Mucosa of gallbladder (tissue), 1 donor: ENCODE measurements around the gene RPLP2. TPM values are rescaled to one million over a fixed set of nuclear protein-coding genes. Genes with fewer than 3 reads are reported as not detected.
A peak's percentile ranks its signal among the peaks of the same experiment; 100 is the strongest.

Experiments used
- DNase-seq: peaks from one replicate; pipeline ENCODE4 v3.0.0-alpha.2; 2020; ENCODE audit warnings: low spot score
- total RNA-seq: library from RNA; stranded (reverse); gene quantifications from one replicate; pipeline ENCODE4 v1.2.1, GENCODE V29; 2021
- donor health status: DM: no; HTN: no; CAD: no.

The RPLP2 gene
- total RNA-seq, 1 donor from 2014 or later: 1,317 TPM

DNA sequence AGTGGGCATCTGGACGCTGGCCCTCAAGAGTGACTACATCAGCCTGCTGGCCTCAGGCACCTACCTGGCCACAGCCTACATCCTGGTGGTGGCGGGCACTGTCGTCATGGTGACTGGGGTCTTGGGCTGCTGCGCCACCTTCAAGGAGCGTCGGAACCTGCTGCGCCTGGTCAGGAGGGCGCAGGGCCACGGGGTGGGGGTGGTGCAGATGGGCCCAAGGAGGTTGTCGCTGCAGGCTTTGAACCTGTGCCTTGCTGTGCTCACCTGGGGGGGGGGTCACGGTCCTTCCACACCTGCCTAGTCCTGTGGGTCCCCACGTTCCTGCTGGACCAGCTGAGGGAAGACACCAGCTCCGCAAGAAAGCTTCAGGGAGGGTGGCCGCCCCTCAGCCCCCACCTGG, 26.5 kb downstream of the RPLP2 start:
- DNase-seq: no peak

DNA sequence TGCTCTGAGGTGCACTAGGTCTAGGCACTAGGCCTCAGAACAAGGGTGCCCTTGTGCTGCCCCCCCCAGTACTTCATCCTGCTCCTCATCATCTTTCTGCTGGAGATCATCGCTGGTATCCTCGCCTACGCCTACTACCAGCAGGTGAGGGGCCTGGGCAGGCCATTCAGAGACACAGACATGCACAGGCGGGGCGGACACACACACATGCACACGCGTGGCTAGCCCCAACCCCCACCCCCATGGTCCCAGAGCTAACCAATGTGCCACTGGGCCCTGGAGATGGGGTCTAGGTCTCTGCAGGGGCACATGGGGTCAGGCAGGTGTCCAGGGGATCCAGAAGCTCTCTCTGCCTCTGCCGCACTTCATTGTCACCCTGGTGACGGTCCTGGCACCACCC, 26.9 kb downstream of the RPLP2 start:
- DNase-seq: no peak

DNA sequence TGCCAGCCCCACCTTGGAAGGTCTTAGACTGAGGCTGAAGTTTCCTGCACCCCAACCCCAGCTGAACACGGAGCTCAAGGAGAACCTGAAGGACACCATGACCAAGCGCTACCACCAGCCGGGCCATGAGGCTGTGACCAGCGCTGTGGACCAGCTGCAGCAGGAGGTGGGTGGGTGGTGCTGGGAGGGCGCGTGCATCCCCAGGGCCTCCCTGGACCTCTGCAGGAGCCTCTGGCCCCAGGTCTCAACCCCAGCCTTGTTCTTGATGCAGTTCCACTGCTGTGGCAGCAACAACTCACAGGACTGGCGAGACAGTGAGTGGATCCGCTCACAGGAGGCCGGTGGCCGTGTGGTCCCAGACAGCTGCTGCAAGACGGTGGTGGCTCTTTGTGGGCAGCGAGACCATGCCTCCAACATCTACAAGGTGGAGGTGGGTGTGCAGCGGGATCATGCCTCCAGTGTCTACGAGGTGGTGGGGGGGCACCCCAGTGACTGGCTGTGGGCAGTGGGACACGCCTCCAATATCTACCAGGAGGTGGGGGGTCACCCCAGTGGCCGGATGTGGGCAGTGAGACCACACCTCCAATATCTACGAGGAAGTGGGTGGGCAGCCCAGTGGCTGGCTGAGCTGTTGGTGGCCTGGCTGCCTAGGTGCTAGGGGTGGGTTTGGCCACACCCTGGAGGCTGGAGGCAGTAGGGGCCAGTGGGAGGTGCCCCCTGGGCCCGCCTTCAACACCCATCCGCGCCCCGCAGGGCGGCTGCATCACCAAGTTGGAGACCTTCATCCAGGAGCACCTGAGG, 27.6 kb downstream of the RPLP2 start:
- no peak for DNase-seq

GRCh38 chr11:837990-838307, 28.2 kb downstream of the RPLP2 start:
- DNase-seq: no peak

GRCh38 chr11:838441-839279, 28.9 kb downstream of the RPLP2 start:
- DNase-seq: no peak

DNA sequence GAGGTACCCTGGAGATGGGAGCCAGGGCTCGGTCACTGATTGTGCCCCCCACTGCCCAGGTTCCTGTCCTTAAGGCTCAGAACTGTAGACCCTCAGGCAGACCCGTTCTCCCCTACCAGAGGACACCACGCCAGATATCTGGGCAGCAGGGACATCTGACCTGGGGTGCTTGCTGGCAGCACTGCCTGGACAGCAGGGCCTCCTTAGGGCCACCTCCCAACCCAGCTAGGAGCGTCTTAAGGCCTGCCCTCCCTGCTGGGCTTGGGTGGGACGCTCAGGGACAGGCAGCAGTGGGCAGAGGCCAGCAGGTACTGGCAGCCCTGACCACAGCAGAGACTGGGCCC, 29.5 kb downstream of the RPLP2 start:
- DNase-seq: no peak

DNA sequence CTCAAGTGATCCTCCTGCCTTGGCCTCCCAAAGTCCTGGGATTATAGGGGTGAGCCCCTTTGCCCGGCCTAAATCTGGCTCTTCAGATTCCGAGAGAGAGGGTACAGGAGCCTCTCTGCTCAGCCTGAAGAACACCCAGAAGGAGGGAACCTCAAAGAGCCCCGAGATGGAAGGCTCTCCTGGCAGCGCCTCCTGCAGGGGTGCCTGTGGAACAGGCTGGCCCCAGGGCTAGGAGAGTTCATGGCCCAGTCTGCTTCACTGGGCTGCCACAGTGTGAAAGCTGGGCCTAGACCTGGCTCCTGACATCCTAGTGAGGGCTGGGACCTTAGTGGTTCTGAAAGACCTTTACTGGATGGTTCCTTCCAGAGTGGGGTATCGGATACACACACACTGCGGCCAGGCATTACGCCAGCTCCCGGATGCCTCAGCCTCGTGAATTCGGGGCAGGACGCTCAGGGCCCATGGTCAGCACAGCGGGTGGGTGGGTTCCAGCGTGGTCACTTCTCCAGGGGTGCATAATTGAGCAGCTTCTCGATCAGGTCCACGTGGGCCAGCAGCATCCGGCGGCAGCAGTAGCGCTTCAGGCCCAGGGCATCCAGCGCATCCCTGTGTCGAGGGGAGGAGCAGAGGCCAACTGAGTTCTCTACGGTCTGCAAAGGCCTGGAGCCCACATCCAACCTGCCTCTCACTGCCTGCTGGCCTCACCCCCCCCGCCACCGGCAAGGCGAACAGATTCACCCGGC, 30.3 kb downstream of the RPLP2 start:
- no peak for DNase-seq

- DNase-seq: no peak
Observed at GRCh38 chr11:841981-842369, 32.2 kb downstream of the RPLP2 start.

- peak; percentile 87 for DNase-seq
Observed at GRCh38 chr11:842370-843002, 32.7 kb downstream of the RPLP2 start, which contains the start of the genes POLR2L and TSPAN4. Gene POLR2L (minus strand): TSS chr11:842529. CDS start chr11:842508, 21 bp downstream. Gene TSPAN4 (plus strand): TSS chr11:842852. CDS start chr11:850305, 7,453 bp downstream.

- DNase-seq: no peak
Observed at GRCh38 chr11:843086-843734, 33.4 kb downstream of the RPLP2 start.

DNA sequence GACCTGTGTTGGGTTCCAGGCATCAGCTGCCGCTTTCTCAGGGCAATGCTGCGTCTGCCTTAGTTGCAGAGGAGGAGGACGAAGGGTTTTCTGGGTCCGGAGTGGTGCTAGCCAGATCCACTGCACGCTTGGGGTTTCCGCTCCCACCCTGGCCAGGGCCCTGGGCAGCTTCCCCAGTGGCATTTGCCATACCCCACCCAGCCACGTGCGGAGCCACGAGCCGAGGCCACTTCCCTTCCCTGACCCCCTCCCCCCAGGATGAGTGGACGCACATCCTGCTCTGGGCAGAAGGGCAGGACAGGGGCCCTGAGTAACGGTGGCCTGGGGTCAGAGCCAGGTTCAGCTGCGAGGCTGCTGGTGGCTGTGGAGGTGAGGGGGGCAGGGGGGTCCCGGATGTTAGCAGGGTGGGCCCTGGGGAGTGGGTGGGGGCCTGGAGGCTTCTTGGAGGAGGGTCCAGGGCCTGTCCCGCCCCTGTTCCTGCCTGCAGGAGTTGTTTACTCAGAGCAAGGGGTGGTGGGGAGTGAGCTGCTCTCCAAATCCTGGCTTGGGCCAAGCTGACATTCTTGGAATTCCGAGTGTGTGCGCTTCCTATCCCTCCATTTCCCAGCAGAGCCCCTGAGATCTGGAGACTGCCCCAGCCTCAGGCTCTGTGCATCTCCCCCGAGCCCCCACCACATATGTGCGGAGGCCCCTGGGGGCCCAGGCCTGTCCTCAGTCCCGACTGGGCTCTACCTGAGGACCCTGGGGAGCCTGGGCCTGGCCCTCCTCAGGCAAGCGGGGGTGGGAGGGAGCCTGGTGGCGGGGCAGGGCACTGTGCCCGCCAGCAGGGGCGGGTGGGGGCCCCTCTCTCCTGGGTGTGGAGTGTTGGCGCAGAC, 34.3 kb downstream of the RPLP2 start:
- peak; percentile 89 for DNase-seq

DNA sequence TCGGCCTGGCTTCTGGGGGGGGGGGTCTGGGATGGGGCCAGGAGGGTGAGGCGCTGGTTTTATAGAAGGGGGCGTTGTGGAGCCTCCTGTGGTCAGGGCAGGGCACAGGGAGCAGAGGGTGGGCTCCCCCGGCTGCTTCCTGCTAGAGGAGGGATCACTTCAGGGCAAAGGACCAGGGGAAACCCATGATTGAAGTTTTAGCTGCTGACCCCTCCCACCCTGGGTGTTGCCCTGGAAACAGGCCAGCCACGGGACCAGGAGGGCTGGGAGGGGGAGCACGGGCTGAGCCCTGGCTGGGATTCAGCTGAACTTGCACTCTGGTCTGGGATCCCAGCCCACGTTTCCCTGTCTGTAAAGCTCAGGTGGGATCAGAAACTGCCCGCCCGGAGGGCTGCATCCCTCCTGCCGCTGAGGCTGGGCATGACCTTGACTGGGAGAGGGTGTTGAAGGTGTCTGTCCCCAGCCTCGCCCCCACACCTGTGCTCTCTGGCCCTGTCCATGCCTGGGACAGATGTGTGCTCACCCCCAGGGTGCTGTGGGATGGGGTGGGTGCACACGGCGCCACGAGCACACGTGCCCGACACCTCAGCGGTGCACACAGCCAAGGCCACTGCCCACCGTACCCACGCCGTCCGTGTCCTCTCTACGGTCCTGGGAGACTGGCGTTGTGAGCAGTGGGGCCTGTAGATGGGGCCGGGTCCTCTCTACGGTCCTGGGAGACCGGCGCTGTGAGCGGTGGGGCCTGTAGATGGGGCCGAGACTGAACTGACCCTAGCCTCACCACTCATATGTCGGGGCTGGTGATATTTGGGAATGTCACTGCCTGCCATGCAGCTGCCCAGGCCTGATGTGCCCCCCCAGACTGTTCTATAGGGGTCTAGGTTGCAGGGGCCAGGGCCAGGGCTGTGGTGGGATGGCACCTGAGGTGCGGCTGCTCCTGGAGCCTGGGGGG, 35.2 kb downstream of the RPLP2 start:
- peak; percentile 80 for DNase-seq

DNA sequence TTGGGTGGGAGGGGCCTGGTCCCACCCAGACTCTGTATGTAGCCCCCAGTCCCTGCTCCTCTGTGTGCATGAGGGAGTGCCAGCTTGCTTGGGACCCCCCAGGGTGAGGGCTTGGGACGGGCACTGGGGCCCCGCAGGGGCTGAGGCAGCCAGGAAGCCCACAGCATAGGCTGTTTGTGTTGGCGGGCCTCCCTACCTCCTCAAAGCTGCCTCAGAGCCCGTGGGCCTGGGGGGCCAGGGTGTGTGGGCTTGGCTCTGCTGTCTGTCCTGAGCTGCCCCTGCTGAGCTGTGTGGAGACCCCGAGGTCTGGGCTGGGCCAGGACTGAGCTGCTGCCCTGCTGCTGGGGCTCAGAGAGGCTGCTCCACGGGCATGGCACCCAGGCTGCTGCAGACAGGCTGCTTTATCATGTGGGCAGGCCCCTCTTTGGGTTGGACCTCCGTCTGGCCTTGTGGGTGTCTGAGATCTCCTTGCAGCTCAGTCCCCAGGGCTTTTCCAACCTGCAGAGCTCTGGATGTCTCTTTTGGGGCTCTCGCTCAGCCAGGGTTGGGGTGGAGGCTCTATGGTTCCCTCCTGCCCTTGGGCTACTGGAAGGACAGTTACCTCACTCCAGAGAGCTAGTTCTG, 36.2 kb downstream of the RPLP2 start:
- no peak for DNase-seq

GRCh38 chr11:846496-847098, 36.8 kb downstream of the RPLP2 start:
- DNase-seq: no peak

- no peak for DNase-seq
Observed at GRCh38 chr11:847876-848275, 38.1 kb downstream of the RPLP2 start.

GRCh38 chr11:848380-848931, 38.7 kb downstream of the RPLP2 start:
- no peak for DNase-seq

DNA sequence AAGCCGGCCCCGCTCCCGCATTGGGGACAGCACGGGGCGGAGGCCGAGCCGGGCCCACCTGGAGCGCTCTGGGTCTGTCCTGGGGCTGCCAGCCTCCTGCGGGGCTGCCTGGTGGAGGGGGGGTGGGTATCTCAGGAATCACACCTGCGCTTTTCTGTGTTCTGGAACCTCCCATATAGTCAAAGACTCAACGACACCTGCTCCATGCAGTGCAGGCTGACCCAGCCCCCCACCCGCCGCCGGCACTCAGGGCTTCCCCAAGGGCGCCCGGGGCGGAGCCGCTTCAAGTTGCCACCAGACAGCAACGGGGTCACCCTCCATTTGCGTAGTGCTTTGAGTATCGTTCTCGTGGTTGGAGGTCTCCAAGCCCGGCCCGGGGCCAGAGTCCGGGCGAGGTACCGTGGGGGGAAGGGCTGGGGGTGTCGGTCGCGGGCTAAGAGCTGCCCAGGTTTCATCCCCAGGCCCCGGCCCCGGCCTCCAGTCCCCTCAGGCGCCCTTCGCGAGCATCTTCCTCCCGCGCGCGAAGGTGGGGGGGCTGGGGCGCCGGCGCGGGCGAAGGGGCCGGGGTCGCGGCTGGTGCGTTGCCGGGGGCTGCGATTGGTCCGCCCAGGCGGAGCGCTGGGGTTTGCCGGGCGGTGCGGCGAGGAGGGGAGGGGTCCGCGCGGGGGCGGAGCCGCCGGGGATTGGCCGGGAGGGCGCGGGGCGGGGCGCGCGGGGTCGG, 39.5 kb downstream of the RPLP2 start:
- DNase-seq: no peak
